Parathyroid adenoma (tissue), 2 donors: ENCODE data around the gene NANP.
"Not testable (repeated sequence)": the region's sequence is repeated elsewhere in the genome, so short reads cannot be mapped to it uniquely, and the experiment has no call there.

ENCODE experiments used
- H2AFZ ChIP-seq: fragments of 300-600 bp; sonication (generic); one replicate; pipeline ENCODE4 v1.7.0; 2017; ENCODE audit warnings: antibody characterized with exemption, mild to moderate bottlenecking
- H3K27ac ChIP-seq: fragments of 300-600 bp; sonication (generic); one replicate; pipeline ENCODE4 v1.7.0; 2017
- H3K27me3 ChIP-seq: fragments of 300-600 bp; sonication (generic); one replicate; pipeline ENCODE4 v1.7.0; 2017; ENCODE audit warnings: low read length; ENCODE audit not compliant: control insufficient read depth, insufficient read depth
- H3K36me3 ChIP-seq: fragments of 300-600 bp; sonication (generic); one replicate; pipeline ENCODE4 v1.7.0; 2017; ENCODE audit warnings: low read length; ENCODE audit not compliant: control insufficient read depth, insufficient read depth
- H3K4me1 ChIP-seq: fragments of 300-600 bp; sonication (generic); one replicate; pipeline ENCODE4 v1.7.0; 2017; ENCODE audit warnings: control low read depth
- H3K4me2 ChIP-seq: fragments of 300-600 bp; sonication (generic); one replicate; pipeline ENCODE4 v1.7.0; 2017; ENCODE audit warnings: low read length
- H3K4me3 ChIP-seq: fragments of 300-600 bp; sonication (generic); one replicate; pipeline ENCODE4 v1.7.0; 2017; ENCODE audit warnings: low read depth, low read length
- H3K79me2 ChIP-seq: fragments of 300-600 bp; sonication (generic); one replicate; pipeline ENCODE4 v1.7.0; 2017; ENCODE audit warnings: control low read depth
- H3K9ac ChIP-seq: fragments of 300-600 bp; sonication (generic); one replicate; pipeline ENCODE4 v1.7.0; 2017; ENCODE audit warnings: mild to moderate bottlenecking
- H3K9me3 ChIP-seq: fragments of 300-600 bp; sonication (generic); one replicate; pipeline ENCODE4 v1.7.0; 2017; ENCODE audit warnings: low read length; ENCODE audit not compliant: control insufficient read depth
- TF ChIP-seq, protein P1 (sequence below): fragments of 300-600 bp; sonication (generic); IDR thresholded peaks from one replicate; pipeline ENCODE4 v1.7.0; 2017; ENCODE audit warnings: antibody characterized with exemption, mild to moderate bottlenecking
- donor health status: primary hyperparathyroidism.

Gene NANP

GRCh38 chr20:25619514-25619913 is 4.3 kb downstream of the NANP start:
- H3K79me2 ChIP-seq, result peaks cover 2% of the 10 kb centered on the region
- no peak overlapping the region for H3K9ac ChIP-seq
- TF ChIP-seq, protein P1, sequence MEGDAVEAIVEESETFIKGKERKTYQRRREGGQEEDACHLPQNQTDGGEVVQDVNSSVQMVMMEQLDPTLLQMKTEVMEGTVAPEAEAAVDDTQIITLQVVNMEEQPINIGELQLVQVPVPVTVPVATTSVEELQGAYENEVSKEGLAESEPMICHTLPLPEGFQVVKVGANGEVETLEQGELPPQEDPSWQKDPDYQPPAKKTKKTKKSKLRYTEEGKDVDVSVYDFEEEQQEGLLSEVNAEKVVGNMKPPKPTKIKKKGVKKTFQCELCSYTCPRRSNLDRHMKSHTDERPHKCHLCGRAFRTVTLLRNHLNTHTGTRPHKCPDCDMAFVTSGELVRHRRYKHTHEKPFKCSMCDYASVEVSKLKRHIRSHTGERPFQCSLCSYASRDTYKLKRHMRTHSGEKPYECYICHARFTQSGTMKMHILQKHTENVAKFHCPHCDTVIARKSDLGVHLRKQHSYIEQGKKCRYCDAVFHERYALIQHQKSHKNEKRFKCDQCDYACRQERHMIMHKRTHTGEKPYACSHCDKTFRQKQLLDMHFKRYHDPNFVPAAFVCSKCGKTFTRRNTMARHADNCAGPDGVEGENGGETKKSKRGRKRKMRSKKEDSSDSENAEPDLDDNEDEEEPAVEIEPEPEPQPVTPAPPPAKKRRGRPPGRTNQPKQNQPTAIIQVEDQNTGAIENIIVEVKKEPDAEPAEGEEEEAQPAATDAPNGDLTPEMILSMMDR, result no peak
- H3K9me3 ChIP-seq, result no peaks in the 10 kb centered on the region
- no peak overlapping the region for H2AFZ ChIP-seq
- no peak overlapping the region for H3K27ac ChIP-seq
- no peaks in the 10 kb centered on the region for H3K27me3 ChIP-seq
- no peaks in the 10 kb centered on the region for H3K4me1 ChIP-seq
- H3K4me2 ChIP-seq, result no peak overlapping the region
- no peak overlapping the region for H3K4me3 ChIP-seq
- no peaks in the 10 kb centered on the region for H3K36me3 ChIP-seq

- H3K4me2 ChIP-seq, result no peak overlapping the region
- H3K27ac ChIP-seq, result no peak overlapping the region
- no peaks in the 10 kb centered on the region for H3K36me3 ChIP-seq
- TF ChIP-seq, protein P1, result no peak
- H2AFZ ChIP-seq, result no peak overlapping the region
- no peak overlapping the region for H3K4me3 ChIP-seq
- no peaks in the 10 kb centered on the region for H3K4me1 ChIP-seq
- no peak overlapping the region for H3K9ac ChIP-seq
- no peaks in the 10 kb centered on the region for H3K27me3 ChIP-seq
- H3K79me2 ChIP-seq, result no peaks in the 10 kb centered on the region
- H3K9me3 ChIP-seq, result no peaks in the 10 kb centered on the region
Observed at GRCh38 chr20:25608774-25609173, 15.0 kb downstream of the NANP start.

- Histone ChIP-seq H3K27ac (no peak overlapping the region), H2AFZ (no peak overlapping the region), H3K9me3 (no peaks in the 10 kb centered on the region), H3K4me1 (no peaks in the 10 kb centered on the region), H3K27me3 (no peaks in the 10 kb centered on the region), H3K4me2 (no peak overlapping the region), H3K79me2 (no peaks in the 10 kb centered on the region), H3K9ac (no peak overlapping the region), H3K4me3 (no peak overlapping the region), H3K36me3 (no peaks in the 10 kb centered on the region)
- TF ChIP-seq, protein P1, result no peak
Observed at GRCh38 chr20:25606094-25606695, 17.6 kb downstream of the NANP start.

DNA sequence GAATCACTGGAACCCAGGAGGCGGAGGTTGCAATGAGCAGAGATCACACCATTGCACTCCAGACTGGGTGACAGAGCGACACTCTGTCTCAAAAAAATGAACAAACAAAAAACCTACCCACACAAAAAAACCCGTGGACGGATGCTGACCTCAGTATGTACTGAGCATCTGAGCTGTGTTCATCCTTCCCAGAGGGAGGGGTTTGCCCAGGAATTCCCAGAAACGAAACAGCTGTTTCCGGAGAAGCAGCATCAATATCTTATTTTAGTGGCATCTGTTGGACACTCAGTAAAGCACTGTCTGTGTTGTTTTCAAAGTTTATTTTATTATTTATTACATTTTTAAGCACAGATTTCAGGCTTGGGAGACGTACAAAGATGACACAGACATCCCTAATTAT is 18.7 kb downstream of the NANP start:
- Histone ChIP-seq H3K9me3 (no peaks in the 10 kb centered on the region), H3K4me2 (no peak overlapping the region), H3K4me3 (no peak overlapping the region), H3K27ac (no peak overlapping the region), H3K4me1 (peaks cover 9% of the 10 kb centered on the region), H2AFZ (no peak overlapping the region), H3K9ac (no peak overlapping the region), H3K36me3 (no peaks in the 10 kb centered on the region), H3K27me3 (no peaks in the 10 kb centered on the region), H3K79me2 (no peaks in the 10 kb centered on the region)
- TF ChIP-seq, protein P1, result no peak

GRCh38 chr20:25604611-25605010 is 19.2 kb downstream of the NANP start:
- H3K79me2 ChIP-seq, result no peaks in the 10 kb centered on the region
- H3K27ac ChIP-seq, result no peak overlapping the region
- no peak overlapping the region for H3K4me3 ChIP-seq
- H3K36me3 ChIP-seq, result no peaks in the 10 kb centered on the region
- TF ChIP-seq, protein P1, result no peak
- no peak overlapping the region for H3K9ac ChIP-seq
- H3K9me3 ChIP-seq, result no peaks in the 10 kb centered on the region
- H3K27me3 ChIP-seq, result no peaks in the 10 kb centered on the region
- H2AFZ ChIP-seq, result no peak overlapping the region
- no peak overlapping the region for H3K4me2 ChIP-seq
- peaks cover 9% of the 10 kb centered on the region for H3K4me1 ChIP-seq

DNA sequence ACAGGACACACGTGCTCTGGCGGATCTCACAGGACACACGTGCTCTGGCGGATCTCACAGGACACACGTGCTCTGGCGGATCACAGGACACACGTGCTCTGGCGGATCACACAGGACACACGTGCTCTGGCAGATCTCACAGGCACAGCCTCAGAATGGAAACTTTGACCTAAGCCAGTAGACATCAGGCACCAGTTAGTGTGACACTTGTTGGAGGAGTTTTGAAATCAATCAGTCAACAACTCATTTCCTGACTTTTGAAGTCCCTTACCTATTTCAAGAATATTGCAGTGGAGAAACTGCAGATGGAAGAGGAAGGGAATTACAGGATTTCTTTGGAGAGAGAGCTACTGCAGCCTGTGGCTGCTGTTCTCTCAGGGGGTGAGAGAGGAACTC is 20.9 kb downstream of the NANP start:
- H3K27ac ChIP-seq, H3K4me3 ChIP-seq, H3K4me1 ChIP-seq, H3K4me2 ChIP-seq, H2AFZ ChIP-seq, H3K9me3 ChIP-seq, H3K27me3 ChIP-seq, H3K9ac ChIP-seq, H3K36me3 ChIP-seq, H3K79me2 ChIP-seq: not testable (repeated sequence)

GRCh38 chr20:25602191-25602913 is 21.5 kb downstream of the NANP start:
- H3K36me3 ChIP-seq, H3K4me1 ChIP-seq, H3K9ac ChIP-seq, H3K9me3 ChIP-seq, H3K4me2 ChIP-seq, H3K79me2 ChIP-seq, H3K27me3 ChIP-seq, H3K27ac ChIP-seq, H3K4me3 ChIP-seq, H2AFZ ChIP-seq: not testable (repeated sequence)
